Measurements from ENCODE around the gene FLRT2.

The FLRT2 gene

GRCh38 chr14:85577543-85578114 lies 47.7 kb downstream of the FLRT2 start:
- H3K4me3 ChIP-seq (replicated peaks; ENCODE audit: low read depth, low read length): no peak overlapping the region
- no peak for TF ChIP-seq CTCF (IDR thresholded peaks at IDR 0.05; ENCODE audit: low read depth, low read length, missing control alignments)
- no peak for DNase-seq (ENCODE audit: extremely low read depth, low read depth)

GRCh38 chr14:85578357-85578756 lies 48.4 kb downstream of the FLRT2 start:
- no peak for DNase-seq (ENCODE audit: extremely low read depth, low read depth)
- no peak for TF ChIP-seq CTCF (IDR thresholded peaks at IDR 0.05; ENCODE audit: low read depth, low read length, missing control alignments)
- no peak overlapping the region for H3K4me3 ChIP-seq (replicated peaks; ENCODE audit: low read depth, low read length)

GRCh38 chr14:85578930-85579329 lies 49.0 kb downstream of the FLRT2 start:
- no peak for DNase-seq (ENCODE audit: extremely low read depth, low read depth)
- TF ChIP-seq CTCF (IDR thresholded peaks at IDR 0.05; ENCODE audit: low read depth, low read length, missing control alignments): no peak
- no peak overlapping the region for H3K4me3 ChIP-seq (replicated peaks; ENCODE audit: low read depth, low read length)

- H3K4me3 ChIP-seq (replicated peaks; ENCODE audit: low read depth, low read length): no peak overlapping the region
- DNase-seq (ENCODE audit: extremely low read depth, low read depth): no peak
Observed at GRCh38 chr14:85579942-85580341, 50.0 kb downstream of the FLRT2 start.

GRCh38 chr14:85580536-85581140 lies 50.7 kb downstream of the FLRT2 start:
- H3K4me3 ChIP-seq (replicated peaks; ENCODE audit: low read depth, low read length): no peak overlapping the region
- no peak for DNase-seq (ENCODE audit: extremely low read depth, low read depth)
- no peak for TF ChIP-seq CTCF (IDR thresholded peaks at IDR 0.05; ENCODE audit: low read depth, low read length, missing control alignments)

More at GRCh38 chr14:85579942-85580341, 50.0 kb downstream of the FLRT2 start:
- no peak for TF ChIP-seq CTCF (IDR thresholded peaks at IDR 0.05; ENCODE audit: low read depth, low read length, missing control alignments)

- DNase-seq (ENCODE audit: extremely low read depth, low read depth): no peak
- no peak for TF ChIP-seq CTCF (IDR thresholded peaks at IDR 0.05; ENCODE audit: low read depth, low read length, missing control alignments)
- H3K4me3 ChIP-seq (replicated peaks; ENCODE audit: low read depth, low read length): no peak overlapping the region
Observed at GRCh38 chr14:85581691-85582090, 51.7 kb downstream of the FLRT2 start.

GRCh38 chr14:85583380-85583779 lies 53.4 kb downstream of the FLRT2 start:
- DNase-seq (ENCODE audit: extremely low read depth, low read depth): no peak
- TF ChIP-seq CTCF (IDR thresholded peaks at IDR 0.05; ENCODE audit: low read depth, low read length, missing control alignments): no peak
- no peak overlapping the region for H3K4me3 ChIP-seq (replicated peaks; ENCODE audit: low read depth, low read length)

All from HFF-Myc (cell line).